GM18868 (cell line): ENCODE data around the gene CHD3.

ENCODE experiments used
- ATAC-seq: cut with Tn5 transposase; IDR thresholded peaks from one replicate; pipeline ENCODE4 v1.9.1; 2021; ENCODE audit warnings: mild to moderate bottlenecking, moderate library complexity; ENCODE audit not compliant: unreplicated experiment

The CHD3 gene

GRCh38 chr17:7888184-7888920, at the start of gene CHD3:
Gene CHD3 (plus strand): TSS chr17:7888789. CDS start chr17:7889001, 212 bp downstream.
- no peak for ATAC-seq

GRCh38 chr17:7839190-7839875, 49.3 kb upstream of the CHD3 start:
- ATAC-seq = no peak

GRCh38 chr17:7839876-7840261, 48.7 kb upstream of the CHD3 start:
- no peak for ATAC-seq

GRCh38 chr17:7840441-7840840, 48.1 kb upstream of the CHD3 start:
- ATAC-seq = no peak

- ATAC-seq = no peak
These were observed 47.7 kb upstream of the CHD3 start for GRCh38 chr17:7840875-7841274.

GRCh38 chr17:7841396-7841914, 47.1 kb upstream of the CHD3 start:
- ATAC-seq = peak; percentile 11

GRCh38 chr17:7841915-7842379, 46.6 kb upstream of the CHD3 start:
- peak; percentile 17 for ATAC-seq

- ATAC-seq = peak; percentile 33
These were observed 46.0 kb upstream of the CHD3 start for GRCh38 chr17:7842380-7843256.

GRCh38 chr17:7843257-7843535, 45.4 kb upstream of the CHD3 start:
- ATAC-seq = no peak

GRCh38 chr17:7843536-7844291, 44.9 kb upstream of the CHD3 start:
- ATAC-seq = peak; percentile 30

- peak; percentile 43 for ATAC-seq
These were observed 44.1 kb upstream of the CHD3 start for GRCh38 chr17:7844292-7845154.

- ATAC-seq = no peak
These were observed 43.1 kb upstream of the CHD3 start for GRCh38 chr17:7845359-7846062.

- no peak for ATAC-seq
These were observed 42.4 kb upstream of the CHD3 start for GRCh38 chr17:7846063-7846735.

GRCh38 chr17:7846765-7847661, 41.6 kb upstream of the CHD3 start:
- ATAC-seq = no peak

GRCh38 chr17:7848131-7848579, 40.4 kb upstream of the CHD3 start:
- no peak for ATAC-seq

- ATAC-seq = no peak
These were observed 39.9 kb upstream of the CHD3 start for GRCh38 chr17:7848739-7849129.

GRCh38 chr17:7849130-7849750, 39.3 kb upstream of the CHD3 start:
- ATAC-seq = no peak
